Stomach (tissue), 9 donors: ENCODE measurements around the gene OXNAD1. TPM values are rescaled to one million over a fixed set of nuclear protein-coding genes. Genes with fewer than 3 reads are reported as not detected.

Experiments
- DNase-seq, 2 donors: peaks; one replicate each; pipeline versions ENCODE4 v3.0.0 to v3.0.0-alpha.2; 2013 to 2019
- H3K27ac ChIP-seq, 5 donors: fragments of 200-600 bp in 4 of 5; sonication (generic) in 4 of 5; one replicate each; pipeline ENCODE4 v1.5.1; 2013 to 2019; ENCODE audit warnings: mild to moderate bottlenecking in 1 of 5, moderate library complexity in 1 of 5
- H3K27me3 ChIP-seq, 3 donors: fragments of 200-600 bp; sonication (generic); one replicate each; pipeline ENCODE4 v1.5.1; 2017 to 2019; ENCODE audit warnings: mixed run types in 1 of 3
- H3K36me3 ChIP-seq, 4 donors: fragments of 200-600 bp; sonication (generic); 1 replicate in 3 of 4; 2 replicates in 1 of 4; pipeline ENCODE4 v1.5.1; 2016 to 2019
- H3K4me1 ChIP-seq, 4 donors: fragments of 200-600 bp; sonication (generic); one replicate each; pipeline ENCODE4 v1.5.1; 2016 to 2019
- H3K4me3 ChIP-seq, 4 donors: fragments of 200-600 bp; sonication (generic) in 3 of 4; one replicate each; pipeline ENCODE4 v1.5.1; 2016 to 2019; ENCODE audit warnings: mild to moderate bottlenecking in 1 of 4
- H3K9me3 ChIP-seq, 4 donors: fragments of 200-600 bp; sonication (generic); one replicate each; pipeline ENCODE4 v1.5.1; 2016 to 2019
- CTCF ChIP-seq, 7 experiments: fragments of 450-650 bp in 4 of 7; fragments of 200-600 bp in 3 of 7; sonication (generic) in 3 of 7; IDR thresholded peaks; one replicate each; pipeline ENCODE4 v1.5.1; 2016 to 2019; ENCODE audit warnings: antibody characterized with exemption in 7 of 7, control low read depth in 2 of 7, mild to moderate bottlenecking in 1 of 7
- EP300 ChIP-seq: sonication (generic); formaldehyde crosslinking; IDR thresholded peaks from one replicate; pipeline ENCODE4 v1.6.1; 2017; ENCODE audit warnings: antibody characterized with exemption
- POLR2A ChIP-seq, 4 donors: fragments of 450-650 bp; IDR thresholded peaks; one replicate each; pipeline ENCODE4 v1.6.1; 2016; ENCODE audit warnings: antibody characterized with exemption in 4 of 4, control low read depth in 2 of 4, mild to moderate bottlenecking in 1 of 4, moderate library complexity in 1 of 4
- POLR2AphosphoS5 ChIP-seq, 3 donors: sonication (generic); formaldehyde crosslinking; IDR thresholded peaks; one replicate each; pipeline ENCODE4 v1.6.1; 2016; ENCODE audit warnings: antibody characterized with exemption in 3 of 3
- WGBS, 5 donors: extraction: QIAGEN DNeasy Blood & Tissue Kit in 3 of 5; methylation state at CpG; one replicate each; pipeline versions ENCODE4 v1.1.5 to v1.1.7; 2013 to 2018; 5-methylcytosine and 5-hydroxymethylcytosine counted together
- intact Hi-C: fragments of 100-400 bp; cut with DNase I; formaldehyde crosslinking; loops from one replicate; pipeline ENCODE4 v1.15.1; 2023; ENCODE audit warnings: low total_unique reads
- polyA plus RNA-seq, 3 donors: library from polyadenylated mRNA; stranded (reverse); fragments of 200-250 nt; gene quantifications; one replicate each; pipeline ENCODE4 v1.2.3, GENCODE V29; 2013
- total RNA-seq, 5 donors: library from RNA; depleted of rRNA; stranded (reverse); fragments of >200 nt; gene quantifications; one replicate each; pipeline versions ENCODE4 v1.1.0 to v1.2.3, GENCODE V29; 2014 to 2016
- donor health status: healthy with polysubstance abuse.
- donor health status: Bipolar disorder and iron deficiency.
- donor health status: healthy.

Gene OXNAD1
- total and polyA plus RNA-seq, 8 donors, result 5.5 to 51.3 (median 7.6) TPM

DNA sequence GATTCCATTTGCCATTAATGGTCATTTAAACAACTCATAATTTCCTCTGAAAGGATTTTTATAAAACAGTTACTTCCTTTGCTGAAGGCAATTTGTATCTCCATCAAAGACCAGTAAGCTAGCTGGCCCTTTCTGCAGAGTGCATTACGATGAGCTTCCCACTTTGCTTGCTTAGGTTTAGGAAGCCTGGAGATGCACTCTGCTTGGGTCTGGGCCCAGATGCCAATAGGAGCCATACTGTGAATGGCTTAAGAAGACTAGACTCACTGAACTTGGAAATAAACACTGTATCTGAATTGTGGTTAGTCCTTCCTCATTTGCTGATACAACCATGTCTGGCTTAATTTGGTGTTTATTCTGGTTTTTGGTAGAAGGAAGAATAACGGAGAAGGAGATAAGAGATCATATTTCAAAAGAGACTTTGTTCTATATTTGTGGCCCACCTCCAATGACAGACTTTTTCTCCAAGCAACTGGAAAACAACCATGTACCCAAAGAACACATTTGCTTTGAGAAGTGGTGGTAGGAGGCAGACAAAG, 38.1 kb downstream of the OXNAD1 start:
- Histone ChIP-seq H3K27me3 (no peaks in the 10 kb centered on the region), H3K4me3 (no peak overlapping the region), H3K27ac (no peak overlapping the region), H3K9me3 (no peaks in the 10 kb centered on the region), H3K36me3 (peaks cover 3 to 68% (median 58%) of the 10 kb centered on the region in 4 donors), H3K4me1 (peaks cover 0 to 7% (median 0%) of the 10 kb centered on the region in 4 donors)
- TF ChIP-seq CTCF (IDR thresholded peaks at IDR 0.05), result no peak
- TF ChIP-seq POLR2AphosphoS5 (IDR thresholded peaks at IDR 0.05), result no peak
- TF ChIP-seq POLR2A (IDR thresholded peaks at IDR 0.05), result no peak
- TF ChIP-seq EP300, result no peak
- intact Hi-C loops, result no loop called here
- 51 to 76% (median 68%) methylated on average over 2 of the region's 2 CpGs for WGBS, 5 donors
- DNase-seq, result no peak

GRCh38 chr3:16304061-16305010, 39.3 kb downstream of the OXNAD1 start:
- WGBS, 5 donors, result 87 to 94% (median 90%) methylated on average over 2 of the region's 2 CpGs
- no peak overlapping the region for H3K4me3 ChIP-seq
- H3K27me3 ChIP-seq, result no peaks in the 10 kb centered on the region
- intact Hi-C loops, result no loop called here
- H3K9me3 ChIP-seq, result no peaks in the 10 kb centered on the region
- H3K36me3 ChIP-seq, result peaks cover 3 to 68% (median 49%) of the 10 kb centered on the region in 4 donors
- H3K4me1 ChIP-seq, result peaks cover 0 to 7% (median 0%) of the 10 kb centered on the region in 4 donors
- DNase-seq, result no peak
- no peak for TF ChIP-seq EP300
- H3K27ac ChIP-seq, result no peak overlapping the region

- Histone ChIP-seq H3K27me3 (no peaks in the 10 kb centered on the region), H3K9me3 (no peaks in the 10 kb centered on the region), H3K36me3 (peaks cover 3 to 68% (median 49%) of the 10 kb centered on the region in 4 donors), H3K27ac (no peak overlapping the region), H3K4me1 (peaks cover 0 to 7% (median 0%) of the 10 kb centered on the region in 4 donors), H3K4me3 (no peak overlapping the region)
- intact Hi-C loops, result no loop called here
- 83 to 93% (median 92%) methylated on average over 7 of the region's 7 CpGs for WGBS, 5 donors
- DNase-seq, result peak in 1 of 2 donors; percentile 25
- TF ChIP-seq EP300 (no peak), POLR2AphosphoS5 (IDR thresholded peaks at IDR 0.05) (no peak), CTCF (IDR thresholded peaks at IDR 0.05) (no peak), POLR2A (IDR thresholded peaks at IDR 0.05) (no peak)
Measured at GRCh38 chr3:16305111-16305541, 40.1 kb downstream of the OXNAD1 start.

GRCh38 chr3:16307832-16308531, 43.0 kb downstream of the OXNAD1 start:
- intact Hi-C loops, result no loop called here
- no peak for DNase-seq
- H3K27ac ChIP-seq, result no peak overlapping the region
- no peaks in the 10 kb centered on the region for H3K27me3 ChIP-seq
- 85 to 91% (median 89%) methylated on average over 5 of the region's 5 CpGs for WGBS, 5 donors
- no peaks in the 10 kb centered on the region for H3K9me3 ChIP-seq
- H3K4me3 ChIP-seq, result no peak overlapping the region
- TF ChIP-seq POLR2AphosphoS5 (IDR thresholded peaks at IDR 0.05) (no peak), CTCF (IDR thresholded peaks at IDR 0.05) (no peak), EP300 (no peak), POLR2A (IDR thresholded peaks at IDR 0.05) (no peak)
- H3K4me1 ChIP-seq, result peaks cover 0 to 12% (median 5%) of the 10 kb centered on the region in 4 donors
- peaks cover 3 to 57% (median 43%) of the 10 kb centered on the region in 4 donors for H3K36me3 ChIP-seq
